Measurements from ENCODE around the gene RPS6KA2.

DNA sequence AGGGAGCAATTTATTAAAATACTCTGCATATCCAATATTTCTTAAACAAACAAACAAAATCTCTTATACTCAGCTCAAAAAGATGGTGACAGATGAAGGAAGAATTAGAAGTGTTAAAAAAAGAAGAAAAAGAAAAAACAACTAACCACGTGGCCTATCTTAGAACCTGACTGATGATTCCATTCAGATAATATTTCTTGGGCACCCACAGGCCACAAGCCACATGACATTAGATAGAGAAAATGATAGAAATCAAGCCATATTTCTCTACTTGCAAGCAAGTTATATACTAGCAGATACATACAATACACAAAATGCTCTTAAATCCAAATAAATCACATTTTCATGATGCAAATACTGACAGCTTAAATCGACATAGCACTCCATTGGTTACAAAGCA lies 26.1 kb downstream of the RPS6KA2 start:
- TF ChIP-seq, protein P1, sequence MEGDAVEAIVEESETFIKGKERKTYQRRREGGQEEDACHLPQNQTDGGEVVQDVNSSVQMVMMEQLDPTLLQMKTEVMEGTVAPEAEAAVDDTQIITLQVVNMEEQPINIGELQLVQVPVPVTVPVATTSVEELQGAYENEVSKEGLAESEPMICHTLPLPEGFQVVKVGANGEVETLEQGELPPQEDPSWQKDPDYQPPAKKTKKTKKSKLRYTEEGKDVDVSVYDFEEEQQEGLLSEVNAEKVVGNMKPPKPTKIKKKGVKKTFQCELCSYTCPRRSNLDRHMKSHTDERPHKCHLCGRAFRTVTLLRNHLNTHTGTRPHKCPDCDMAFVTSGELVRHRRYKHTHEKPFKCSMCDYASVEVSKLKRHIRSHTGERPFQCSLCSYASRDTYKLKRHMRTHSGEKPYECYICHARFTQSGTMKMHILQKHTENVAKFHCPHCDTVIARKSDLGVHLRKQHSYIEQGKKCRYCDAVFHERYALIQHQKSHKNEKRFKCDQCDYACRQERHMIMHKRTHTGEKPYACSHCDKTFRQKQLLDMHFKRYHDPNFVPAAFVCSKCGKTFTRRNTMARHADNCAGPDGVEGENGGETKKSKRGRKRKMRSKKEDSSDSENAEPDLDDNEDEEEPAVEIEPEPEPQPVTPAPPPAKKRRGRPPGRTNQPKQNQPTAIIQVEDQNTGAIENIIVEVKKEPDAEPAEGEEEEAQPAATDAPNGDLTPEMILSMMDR (IDR thresholded peaks at IDR 0.05), result no peak
- TF ChIP-seq POLR2A (IDR thresholded peaks at IDR 0.05), result no peak
